GM12878 (cell line): Measurements from ENCODE around the gene ANO4. TPM values are rescaled to one million over a fixed set of nuclear protein-coding genes. Genes with fewer than 3 reads are reported as not detected.

Experiments used
- ATAC-seq: fragments of 200-7000 bp; cut with Tn5 transposase; 3 replicates; pipeline ENCODE4 v1.9.1; 2020; ENCODE audit warnings: mild to moderate bottlenecking, moderate library complexity
- BruUV-seq: library from RNA; stranded (reverse); fragments of 400-500 nt; replicated peaks from 2 replicates; lab custom pipeline; 2021; lab: Mats Ljungman, UMichigan
- CTCF ChIA-PET: fragments of 300-600 bp; sonication (Branson Sonifier 250); formaldehyde crosslinking; extraction: SDS; loops from one replicate; lab custom pipeline; 2021; ENCODE audit warnings: inconsistent platforms; lab: Yijun Ruan, JAX
- POLR2A ChIA-PET: fragments of 350-600 bp; formaldehyde crosslinking; extraction: SDS; loops from one replicate; lab custom pipeline; 2021; ENCODE audit warnings: inconsistent platforms; lab: Charles Lee
- RAD21 ChIA-PET: fragments of 300-600 bp; sonication (Branson Sonifier 250); formaldehyde crosslinking; loops from one replicate; lab custom pipeline; 2023; ENCODE audit warnings: antibody characterized with exemption; ENCODE audit not compliant: unreplicated experiment; lab: Charles Lee
- SMC1A ChIA-PET: fragments of 300-600 bp; sonication (Branson Sonifier 250); formaldehyde crosslinking; loops from one replicate; lab custom pipeline; 2023; ENCODE audit not compliant: unreplicated experiment, uncharacterized antibody; lab: Charles Lee
- DNase-seq: peaks from one replicate; pipeline ENCODE4 v3.0.0-alpha.2; 2011; ENCODE audit warnings: low read depth, low spot score
- FAIRE-seq: peaks from 3 replicates; lab custom pipeline; 2011; peaks lifted over from hg19 to GRCh38; lab: Jason Lieb, UNC
- H2AFZ ChIP-seq: 2 replicates; pipeline ENCODE4 v1.6.0; 2011; ENCODE audit warnings: low read depth, low read length, control low read depth; ENCODE audit not compliant: control insufficient read depth
- H3K27ac ChIP-seq: 2 replicates; pipeline ENCODE4 v1.5.1; 2011; ENCODE audit warnings: control low read depth; ENCODE audit not compliant: control insufficient read depth, insufficient read depth
- H3K27me3 ChIP-seq, 2 experiments: replicated peaks in 1 of 2; 2 replicates each; pipeline versions ENCODE4 v1.6.0 to v1.6.1; 2011; ENCODE audit warnings: low read length in 1 of 2; ENCODE audit not compliant: control insufficient read depth in 2 of 2, insufficient read depth in 2 of 2
- H3K36me3 ChIP-seq, 2 experiments: 2 replicates each; pipeline ENCODE4 v1.5.1; 2011; ENCODE audit warnings: low read length in 1 of 2; ENCODE audit not compliant: control insufficient read depth in 2 of 2, insufficient read depth in 2 of 2
- H3K4me1 ChIP-seq: 2 replicates; pipeline ENCODE4 v1.6.1; 2011; ENCODE audit warnings: mild to moderate bottlenecking, low read length, moderate library complexity, mixed read lengths; ENCODE audit not compliant: control insufficient read depth, insufficient read depth
- H3K4me2 ChIP-seq: 2 replicates; pipeline ENCODE4 v1.6.0; 2011; ENCODE audit warnings: control low read depth; ENCODE audit not compliant: control insufficient read depth, insufficient read depth
- H3K4me3 ChIP-seq: fragments of 200-600 bp; sonication (generic); 2 replicates; pipeline ENCODE4 v1.5.1; 2016
- H3K79me2 ChIP-seq: 2 replicates; pipeline ENCODE4 v1.6.0; 2011; ENCODE audit warnings: low read length; ENCODE audit not compliant: control insufficient read depth, insufficient read depth
- H3K9ac ChIP-seq: 2 replicates; pipeline ENCODE4 v1.8.0; 2011; ENCODE audit warnings: low read length, control low read depth, mixed read lengths; ENCODE audit not compliant: control insufficient read depth, insufficient read depth
- H3K9me3 ChIP-seq: replicated peaks from 3 replicates; pipeline ENCODE4 v1.5.1; 2011; ENCODE audit warnings: mild to moderate bottlenecking, low read length; ENCODE audit not compliant: control insufficient read depth, insufficient read depth
- H4K20me1 ChIP-seq: 2 replicates; pipeline ENCODE4 v1.6.0; 2011; ENCODE audit not compliant: control insufficient read depth, insufficient read depth
- ASH2L ChIP-seq: fragments of 300-600, 200-600 bp; sonication (generic); IDR thresholded peaks from 2 replicates; pipeline ENCODE4 v1.6.1; 2017; ENCODE audit warnings: low read depth, mild to moderate bottlenecking, borderline replicate concordance
- CBX3 ChIP-seq: fragments of 200-600 bp; sonication (generic); IDR thresholded peaks from 2 replicates; pipeline ENCODE4 v1.6.1; 2016; ENCODE audit warnings: low read depth, borderline replicate concordance
- CREB1 ChIP-seq: IDR thresholded peaks from 2 replicates; pipeline ENCODE4 v1.6.1; 2012; ENCODE audit warnings: low read depth, mild to moderate bottlenecking, inconsistent platforms
- CREM ChIP-seq: IDR thresholded peaks from 2 replicates; pipeline ENCODE4 v1.6.1; 2014; ENCODE audit warnings: antibody characterized with exemption, low read depth
- EZH2 ChIP-seq: IDR thresholded peaks from 2 replicates; pipeline ENCODE4 v1.6.1; 2012; ENCODE audit warnings: low read depth, mild to moderate bottlenecking, control low read depth, inconsistent platforms, low read length, borderline replicate concordance; ENCODE audit not compliant: control insufficient read depth
- MAX ChIP-seq: IDR thresholded peaks from 2 replicates; pipeline ENCODE4 v1.6.1; 2012; ENCODE audit warnings: low read depth, low read length, improper control_type of control experiment
- MTA2 ChIP-seq: fragments of 450-650 bp; IDR thresholded peaks from 2 replicates; pipeline ENCODE4 v1.6.1; 2016; ENCODE audit warnings: low read depth, mild to moderate bottlenecking, moderate library complexity
- NFIC ChIP-seq: IDR thresholded peaks from 2 replicates; pipeline ENCODE4 v1.6.1; 2012; ENCODE audit warnings: low read depth, mild to moderate bottlenecking, inconsistent platforms, low read length, moderate library complexity
- NFXL1 ChIP-seq: fragments of 450-650 bp; IDR thresholded peaks from 2 replicates; pipeline ENCODE4 v1.6.1; 2017; ENCODE audit warnings: antibody characterized with exemption, mild to moderate bottlenecking, borderline replicate concordance
- RFX5 ChIP-seq: IDR thresholded peaks from 2 replicates; pipeline ENCODE4 v1.6.1; 2011; ENCODE audit warnings: low read depth, low read length, improper control_type of control experiment
- TCF12 ChIP-seq: IDR thresholded peaks from 2 replicates; pipeline ENCODE4 v1.6.1; 2011; ENCODE audit warnings: low read depth, mild to moderate bottlenecking, low read length
- WGBS: methylation state at CpG from one replicate; pipeline ENCODE4 v1.1.6; 2016; ENCODE audit warnings: low lambda C conversion rate; ENCODE audit not compliant: insufficient replicate concordance, insufficient coverage; ENCODE audit errors: missing lambda C conversion rate; 5-methylcytosine and 5-hydroxymethylcytosine counted together
- in situ Hi-C: fragments of 300-500 bp; cut with MboI; formaldehyde crosslinking; loops from 9 replicates; pipeline ENCODE4 v1.14.3; 2018; ENCODE audit warnings: mixed read lengths
- intact Hi-C: fragments of 100-400 bp; cut with micrococcal nuclease; formaldehyde crosslinking; loops from one replicate; pipeline ENCODE4 v1.14.2; 2022; ENCODE audit not compliant: unreplicated experiment
- polyA plus RNA-seq, 11 experiments: library from polyadenylated mRNA; depleted of rRNA in 4 of 11; unstranded in 6 of 11; stranded (reverse) in 5 of 11; fragments of >200 nt; fragmentation: Nextera tagmentation in 4 of 11; fragmentation: Illumina TruSeq in 1 of 11; extraction: Ambion mirVana in 4 of 11; extraction: Trizol in 1 of 11; gene quantifications; 1 replicate in 1 of 11; 2 replicates in 10 of 11; pipeline versions ENCODE4 v1.2.1 to v1.2.3, GENCODE V29; 2011 to 2016; ENCODE audit warnings: inconsistent platforms in 2 of 11, missing spikeins in 2 of 11, low read depth in 1 of 11
- total RNA-seq, 4 experiments: library from RNA; depleted of rRNA in 3 of 4; stranded (reverse); fragments of >200 nt in 3 of 4; fragmentation: Illumina TruSeq in 1 of 4; extraction: Trizol in 1 of 4; gene quantifications; 2 replicates each; pipeline versions ENCODE4 v1.2.1 to v1.2.3, GENCODE V29; 2013 to 2021
- TF ChIP-seq, protein P1 (sequence below), 3 experiments: IDR thresholded peaks in 2 of 3; conservative IDR thresholded peaks in 1 of 3; 2 replicates each; pipeline ENCODE4 v1.5.1; 2011; ENCODE audit warnings: low read depth in 3 of 3, low read length in 3 of 3, mild to moderate bottlenecking in 3 of 3, control low read depth in 2 of 3, moderate library complexity in 2 of 3, inconsistent platforms in 1 of 3, mixed read lengths in 1 of 3; ENCODE audit not compliant: control insufficient read depth in 2 of 3, insufficient read depth in 1 of 3; ENCODE audit errors: extremely low read depth in 1 of 3
- TF ChIP-seq, protein P2 (sequence below): fragments of 450-650 bp; formaldehyde crosslinking; IDR thresholded peaks from 2 replicates; pipeline ENCODE4 v1.4.0; 2020; ENCODE audit warnings: mild to moderate bottlenecking, moderate library complexity

ANO4 gene
- total and polyA plus RNA-seq, 10 of the 15 experiments (the other 5 are each of a cell fraction or from before 2014, with no cell fraction given), result not detected

DNA sequence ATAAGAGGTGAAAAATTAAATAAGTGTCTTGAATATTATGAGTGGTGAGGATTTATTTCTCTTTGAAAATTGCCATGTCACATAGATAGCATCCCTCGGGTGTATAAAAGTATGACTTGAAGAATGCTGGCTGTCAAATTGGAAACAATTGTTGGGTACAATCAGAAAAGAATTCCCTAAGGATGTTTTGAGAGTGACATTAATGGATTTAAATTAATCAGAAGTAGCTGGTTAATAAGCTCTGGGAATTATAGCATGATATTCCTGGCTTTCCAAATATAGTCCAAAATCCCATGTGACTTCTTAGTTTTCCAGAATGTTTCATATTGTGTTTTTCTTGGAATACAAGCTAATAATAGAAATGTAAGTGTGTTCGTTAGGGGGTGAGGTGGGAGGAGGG is 196.5 kb downstream of the ANO4 start (continued):
- no peak for TF ChIP-seq MAX

DNA sequence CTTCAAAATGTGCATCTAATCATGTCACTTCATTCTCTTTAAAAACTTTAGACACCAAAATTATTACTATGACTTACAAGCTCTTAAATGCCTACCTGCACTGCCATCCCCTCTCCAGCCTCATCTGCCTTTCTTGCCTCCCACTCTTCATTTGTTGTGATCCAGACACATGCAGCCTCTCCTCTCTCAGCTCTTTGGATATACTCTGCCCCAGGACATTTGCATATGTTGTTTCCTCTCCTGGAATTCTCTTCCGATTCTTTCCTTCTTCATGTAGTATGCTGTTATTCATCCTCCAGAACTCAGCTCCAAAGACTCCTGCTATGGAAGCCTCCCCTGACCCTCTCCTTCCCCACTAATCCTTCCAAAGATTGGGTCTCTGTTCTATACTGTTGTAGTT is 197.6 kb downstream of the ANO4 start:
- FAIRE-seq (no peak), ATAC-seq (no peak), DNase-seq (no peak)
- SMC1A ChIA-PET, result no interaction called here
- in situ Hi-C loops (no loop called here), intact Hi-C loops (no loop called here)
- Histone ChIP-seq H3K79me2 (no peaks in the 10 kb centered on the region), H3K4me1 (peaks cover 17% of the 10 kb centered on the region), H3K9me3 (no peaks in the 10 kb centered on the region), H4K20me1 (no peaks in the 10 kb centered on the region), H3K36me3 (no peaks in the 10 kb centered on the region), H3K4me2 (no peak overlapping the region), H3K4me3 (no peak overlapping the region), H3K9ac (no peak overlapping the region), H3K27ac (no peak overlapping the region), H3K27me3 (no peaks in the 10 kb centered on the region; a peak in 1 of 4 replicates), H2AFZ (no peak overlapping the region)
- CTCF ChIA-PET, result no interaction called here
- BruUV-seq, result no TSS peak
- 83% methylated on average over 1 of the region's 1 CpG for WGBS
- RAD21 ChIA-PET, result no interaction called here
- POLR2A ChIA-PET, result no interaction called here
- TF ChIP-seq, protein P1, sequence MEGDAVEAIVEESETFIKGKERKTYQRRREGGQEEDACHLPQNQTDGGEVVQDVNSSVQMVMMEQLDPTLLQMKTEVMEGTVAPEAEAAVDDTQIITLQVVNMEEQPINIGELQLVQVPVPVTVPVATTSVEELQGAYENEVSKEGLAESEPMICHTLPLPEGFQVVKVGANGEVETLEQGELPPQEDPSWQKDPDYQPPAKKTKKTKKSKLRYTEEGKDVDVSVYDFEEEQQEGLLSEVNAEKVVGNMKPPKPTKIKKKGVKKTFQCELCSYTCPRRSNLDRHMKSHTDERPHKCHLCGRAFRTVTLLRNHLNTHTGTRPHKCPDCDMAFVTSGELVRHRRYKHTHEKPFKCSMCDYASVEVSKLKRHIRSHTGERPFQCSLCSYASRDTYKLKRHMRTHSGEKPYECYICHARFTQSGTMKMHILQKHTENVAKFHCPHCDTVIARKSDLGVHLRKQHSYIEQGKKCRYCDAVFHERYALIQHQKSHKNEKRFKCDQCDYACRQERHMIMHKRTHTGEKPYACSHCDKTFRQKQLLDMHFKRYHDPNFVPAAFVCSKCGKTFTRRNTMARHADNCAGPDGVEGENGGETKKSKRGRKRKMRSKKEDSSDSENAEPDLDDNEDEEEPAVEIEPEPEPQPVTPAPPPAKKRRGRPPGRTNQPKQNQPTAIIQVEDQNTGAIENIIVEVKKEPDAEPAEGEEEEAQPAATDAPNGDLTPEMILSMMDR (IDR thresholded peaks at IDR 0.05 in 2 of 3, conservative IDR thresholded peaks at IDR 0.05 in 1 of 3; ENCODE audit: control insufficient read depth in 2 of 3, extremely low read depth in 1 of 3, insufficient read depth in 1 of 3, low read depth in 3 of 3, low read length in 3 of 3), result no peak
- TF ChIP-seq CBX3 (no peak), CREB1 (no peak), TCF12 (no peak), NFIC (no peak), RFX5 (no peak), NFXL1 (no peak), CREM (no peak), EZH2 (no peak), ASH2L (no peak), MTA2 (no peak)
- TF ChIP-seq, protein P2, sequence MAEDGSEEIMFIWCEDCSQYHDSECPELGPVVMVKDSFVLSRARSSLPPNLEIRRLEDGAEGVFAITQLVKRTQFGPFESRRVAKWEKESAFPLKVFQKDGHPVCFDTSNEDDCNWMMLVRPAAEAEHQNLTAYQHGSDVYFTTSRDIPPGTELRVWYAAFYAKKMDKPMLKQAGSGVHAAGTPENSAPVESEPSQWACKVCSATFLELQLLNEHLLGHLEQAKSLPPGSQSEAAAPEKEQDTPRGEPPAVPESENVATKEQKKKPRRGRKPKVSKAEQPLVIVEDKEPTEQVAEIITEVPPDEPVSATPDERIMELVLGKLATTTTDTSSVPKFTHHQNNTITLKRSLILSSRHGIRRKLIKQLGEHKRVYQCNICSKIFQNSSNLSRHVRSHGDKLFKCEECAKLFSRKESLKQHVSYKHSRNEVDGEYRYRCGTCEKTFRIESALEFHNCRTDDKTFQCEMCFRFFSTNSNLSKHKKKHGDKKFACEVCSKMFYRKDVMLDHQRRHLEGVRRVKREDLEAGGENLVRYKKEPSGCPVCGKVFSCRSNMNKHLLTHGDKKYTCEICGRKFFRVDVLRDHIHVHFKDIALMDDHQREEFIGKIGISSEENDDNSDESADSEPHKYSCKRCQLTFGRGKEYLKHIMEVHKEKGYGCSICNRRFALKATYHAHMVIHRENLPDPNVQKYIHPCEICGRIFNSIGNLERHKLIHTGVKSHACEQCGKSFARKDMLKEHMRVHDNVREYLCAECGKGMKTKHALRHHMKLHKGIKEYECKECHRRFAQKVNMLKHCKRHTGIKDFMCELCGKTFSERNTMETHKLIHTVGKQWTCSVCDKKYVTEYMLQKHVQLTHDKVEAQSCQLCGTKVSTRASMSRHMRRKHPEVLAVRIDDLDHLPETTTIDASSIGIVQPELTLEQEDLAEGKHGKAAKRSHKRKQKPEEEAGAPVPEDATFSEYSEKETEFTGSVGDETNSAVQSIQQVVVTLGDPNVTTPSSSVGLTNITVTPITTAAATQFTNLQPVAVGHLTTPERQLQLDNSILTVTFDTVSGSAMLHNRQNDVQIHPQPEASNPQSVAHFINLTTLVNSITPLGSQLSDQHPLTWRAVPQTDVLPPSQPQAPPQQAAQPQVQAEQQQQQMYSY (CRISPR knock-in tag), result no peak
